ENCODE data around the gene DNAAF8. TPM values are rescaled to one million over a fixed set of nuclear protein-coding genes. Genes with fewer than 3 reads are reported as not detected.

Gene DNAAF8
- total RNA-seq, 1 donor from 2014 or later, result 1.2 TPM

- peak; percentile 64 to 68 for DNase-seq (ENCODE audit: low spot score in 2 of 2)
- no peak for FAIRE-seq
Observed at GRCh38 chr16:4694642-4695451, 39.5 kb upstream of the DNAAF8 start.

GRCh38 chr16:4695473-4696171 is 38.7 kb upstream of the DNAAF8 start:
- peak in 1 of 2 donors; percentile 23 for DNase-seq (ENCODE audit: low spot score in 2 of 2)
- FAIRE-seq, result no peak

GRCh38 chr16:4696172-4696904 is 38.0 kb upstream of the DNAAF8 start:
- DNase-seq (ENCODE audit: low spot score in 2 of 2), result peak in 1 of 2 donors; percentile 29
- no peak for FAIRE-seq

- peak in 1 of 2 donors; percentile 17 for DNase-seq (ENCODE audit: low spot score in 2 of 2)
- no peak for FAIRE-seq
Observed at GRCh38 chr16:4696905-4697847, 37.2 kb upstream of the DNAAF8 start.

- no peak for DNase-seq (ENCODE audit: low spot score in 2 of 2)
- no peak for FAIRE-seq
Observed at GRCh38 chr16:4697848-4698291, 36.5 kb upstream of the DNAAF8 start.

- FAIRE-seq, result no peak
- no peak for DNase-seq (ENCODE audit: low spot score in 2 of 2)
Observed at GRCh38 chr16:4698321-4699045, 35.9 kb upstream of the DNAAF8 start.

GRCh38 chr16:4699046-4699556 is 35.2 kb upstream of the DNAAF8 start:
- DNase-seq (ENCODE audit: low spot score in 2 of 2), result no peak
- FAIRE-seq, result no peak

- DNase-seq (ENCODE audit: low spot score in 2 of 2) (no peak), FAIRE-seq (no peak)
Observed at GRCh38 chr16:4700380-4700996, 33.8 kb upstream of the DNAAF8 start.

GRCh38 chr16:4700997-4701743 is 33.2 kb upstream of the DNAAF8 start:
- FAIRE-seq, result no peak
- no peak for DNase-seq (ENCODE audit: low spot score in 2 of 2)

- FAIRE-seq (no peak), DNase-seq (ENCODE audit: low spot score in 2 of 2) (no peak)
Observed at GRCh38 chr16:4701791-4702465, 32.4 kb upstream of the DNAAF8 start.

GRCh38 chr16:4702466-4702808 is 31.9 kb upstream of the DNAAF8 start:
- no peak for FAIRE-seq

GRCh38 chr16:4703906-4704305 is 30.4 kb upstream of the DNAAF8 start:
- FAIRE-seq, result no peak
- no peak for DNase-seq (ENCODE audit: low spot score in 2 of 2)

More at GRCh38 chr16:4702466-4702808, 31.9 kb upstream of the DNAAF8 start:
- no peak for DNase-seq (ENCODE audit: low spot score in 2 of 2)

- FAIRE-seq (no peak), DNase-seq (ENCODE audit: low spot score in 2 of 2) (no peak)
Observed at GRCh38 chr16:4704491-4704890, 29.8 kb upstream of the DNAAF8 start.

GRCh38 chr16:4704913-4705312 is 29.4 kb upstream of the DNAAF8 start:
- DNase-seq (ENCODE audit: low spot score in 2 of 2) (no peak), FAIRE-seq (no peak)

- DNase-seq (ENCODE audit: low spot score in 2 of 2) (no peak), FAIRE-seq (no peak)
Observed at GRCh38 chr16:4706871-4707270, 27.5 kb upstream of the DNAAF8 start.

- DNase-seq (ENCODE audit: low spot score in 2 of 2), result no peak
- FAIRE-seq, result no peak
Observed at GRCh38 chr16:4709481-4709880, 24.9 kb upstream of the DNAAF8 start.

Data from frontal cortex (tissue), 4 donors.